ENCODE measurements around the gene MSMO1.
A peak's percentile ranks its signal among the peaks of the same experiment; 100 is the strongest.
"Not testable (repeated sequence)": the region's sequence is repeated elsewhere in the genome, so short reads cannot be mapped to it uniquely, and the experiment has no call there.

MSMO1 gene

GRCh38 chr4:165325732-165326512, 1.5 kb upstream of the MSMO1 start:
- no peak for DNase-seq

GRCh38 chr4:165326831-165327210, 648 bp upstream of the MSMO1 start:
- no peak for DNase-seq

- DNase-seq = no peak
These were observed 594 bp downstream of the MSMO1 start for GRCh38 chr4:165328101-165328425.

- no peak for DNase-seq
These were observed 1.2 kb downstream of the MSMO1 start for GRCh38 chr4:165328708-165329107.

GRCh38 chr4:165330071-165330470, 2.6 kb downstream of the MSMO1 start:
- DNase-seq = no peak

GRCh38 chr4:165330666-165331065, 3.2 kb downstream of the MSMO1 start:
- no peak for DNase-seq

GRCh38 chr4:165331359-165331758, 3.9 kb downstream of the MSMO1 start:
- no peak for DNase-seq

- no peak for DNase-seq
These were observed 4.4 kb downstream of the MSMO1 start for GRCh38 chr4:165331823-165332222.

- no peak for DNase-seq
These were observed 5.0 kb downstream of the MSMO1 start for GRCh38 chr4:165332502-165332901.

GRCh38 chr4:165335163-165335703, 7.8 kb downstream of the MSMO1 start:
- no peak for DNase-seq

- no peak for DNase-seq
These were observed 9.3 kb downstream of the MSMO1 start for GRCh38 chr4:165336743-165337142.

GRCh38 chr4:165342340-165342739, 14.9 kb downstream of the MSMO1 start:
- DNase-seq = not testable (repeated sequence)

GRCh38 chr4:165343353-165344191, 16.1 kb downstream of the MSMO1 start:
- DNase-seq = no peak

GRCh38 chr4:165345666-165346417, 18.4 kb downstream of the MSMO1 start:
- DNase-seq = no peak

- no peak for DNase-seq
These were observed 20.4 kb downstream of the MSMO1 start for GRCh38 chr4:165347647-165348569.

- no peak for DNase-seq
These were observed 24.1 kb downstream of the MSMO1 start for GRCh38 chr4:165351359-165352130.

GRCh38 chr4:165355900-165356300, 28.4 kb downstream of the MSMO1 start:
- DNase-seq = peak; percentile 63

GRCh38 chr4:165359506-165359905, 32.0 kb downstream of the MSMO1 start:
- no peak for DNase-seq

- DNase-seq = no peak
These were observed 32.7 kb downstream of the MSMO1 start for GRCh38 chr4:165360041-165360695.

GRCh38 chr4:165360985-165361670, 33.7 kb downstream of the MSMO1 start:
- no peak for DNase-seq

Measured in NCI-H1092 (cell line).